NB4 (cell line): ENCODE data around the gene ASCL2.

Experiments
- CTCF ChIP-seq: IDR thresholded peaks from one replicate; pipeline ENCODE4 v1.5.1; 2012; ENCODE audit warnings: low read depth, low read length
- MYC ChIP-seq: IDR thresholded peaks from 2 replicates; pipeline ENCODE4 v1.6.1; 2011; ENCODE audit warnings: low read depth, low read length
- POLR2A ChIP-seq: IDR thresholded peaks from 2 replicates; pipeline ENCODE4 v1.6.1; 2011; ENCODE audit warnings: mild to moderate bottlenecking; ENCODE audit not compliant: insufficient read length; ENCODE audit errors: extremely low read depth

- no peak for TF ChIP-seq CTCF
- TF ChIP-seq POLR2A, result no peak
- no peak for TF ChIP-seq MYC
Observed at GRCh38 chr11:2263071-2263565, 7.3 kb downstream of the ASCL2 start.
